K562 (cell line): ENCODE data around the gene IGDCC3.

Source experiments
- CREB1 ChIP-seq, 2 experiments: sonication (generic) in 1 of 2; formaldehyde crosslinking in 1 of 2; IDR thresholded peaks; 2 replicates each; pipeline versions ENCODE4 v1.6.1 to v1.8.0; 2012 to 2022; ENCODE audit warnings: inconsistent platforms in 1 of 2, mild to moderate bottlenecking in 1 of 2, missing genetic modification reagents in 1 of 2, moderate library complexity in 1 of 2
- FOS ChIP-seq: IDR thresholded peaks from 3 replicates; pipeline ENCODE4 v1.6.1; 2011; ENCODE audit not compliant: insufficient read length; ENCODE audit errors: extremely low read depth
- HDAC2 ChIP-seq: fragments of 450-650 bp; IDR thresholded peaks from 2 replicates; pipeline ENCODE4 v1.6.1; 2016; ENCODE audit warnings: mild to moderate bottlenecking
- KHSRP ChIP-seq: fragments of 450-650 bp; IDR thresholded peaks from 2 replicates; pipeline ENCODE4 v1.6.1; 2017
- NR2C2 ChIP-seq, 2 experiments: fragments of 200-800 bp in 1 of 2; sonication (Bioruptor generic) in 1 of 2; sonication (generic) in 1 of 2; formaldehyde crosslinking in 1 of 2; IDR thresholded peaks; 2 replicates each; pipeline versions ENCODE4 v1.6.1 to v1.8.0; 2016 to 2022; ENCODE audit warnings: mild to moderate bottlenecking in 1 of 2, missing compliant biosample characterization in 1 of 2, missing genetic modification characterization in 1 of 2, missing genetic modification reagents in 1 of 2
- PTTG1 ChIP-seq: fragments of 450-650 bp; IDR thresholded peaks from 2 replicates; pipeline ENCODE4 v1.6.1; 2016; ENCODE audit warnings: low read depth, mild to moderate bottlenecking, missing genetic modification characterization, missing compliant biosample characterization
- SRSF7 ChIP-seq: fragments of 200-400 bp; formaldehyde crosslinking; optimal IDR thresholded peaks from 2 replicates; pipeline ENCODE3; 2017; ENCODE audit warnings: mild to moderate bottlenecking, low read depth, low read length

GRCh38 chr15:65392368-65392767, 14.6 kb upstream of the IGDCC3 start:
- TF ChIP-seq SRSF7 (no peak), KHSRP (no peak), FOS (no peak), NR2C2 (CRISPR knock-in tag; IDR thresholded peaks at IDR 0.05) (no peak), NR2C2 (tag; IDR thresholded peaks at IDR 0.05) (no peak), PTTG1 (tag) (no peak), CREB1 (IDR thresholded peaks at IDR 0.05) (no peak), CREB1 (CRISPR knock-in tag; IDR thresholded peaks at IDR 0.05) (no peak), HDAC2 (no peak)
